HepG2 (cell line): ENCODE data around the gene SLC22A7. TPM values are rescaled to one million over a fixed set of nuclear protein-coding genes. Genes with fewer than 3 reads are reported as not detected.

Experiments
- ATF6 ChIP-seq: sonication (generic); formaldehyde crosslinking; conservative IDR thresholded peaks from 2 replicates; pipeline ENCODE4 v1.4.0; 2020; ENCODE audit warnings: missing genetic modification reagents
- BRF2 ChIP-seq: sonication (generic); formaldehyde crosslinking; IDR thresholded peaks from 2 replicates; pipeline ENCODE4 v1.8.1; 2022; ENCODE audit warnings: mild to moderate bottlenecking, missing genetic modification reagents
- DPF2 ChIP-seq: sonication (generic); formaldehyde crosslinking; IDR thresholded peaks from 2 replicates; pipeline ENCODE4 v1.4.0; 2020; ENCODE audit warnings: mild to moderate bottlenecking, low read depth, missing genetic modification reagents, borderline replicate concordance
- FOXO1 ChIP-seq: sonication (generic); formaldehyde crosslinking; IDR thresholded peaks from 2 replicates; pipeline ENCODE4 v1.4.0; 2020; ENCODE audit warnings: missing genetic modification reagents
- HOXA7 ChIP-seq: sonication (generic); formaldehyde crosslinking; IDR thresholded peaks from 2 replicates; pipeline ENCODE4 v1.8.1; 2022; ENCODE audit warnings: mild to moderate bottlenecking, missing genetic modification reagents, moderate library complexity
- KAT2B ChIP-seq: fragments of 150-350 bp; IDR thresholded peaks from 2 replicates; pipeline ENCODE4 v1.6.1; 2014; ENCODE audit warnings: low read depth, low read length, borderline replicate concordance
- NFIC ChIP-seq: IDR thresholded peaks from 2 replicates; pipeline ENCODE4 v1.6.1; 2012; ENCODE audit warnings: mild to moderate bottlenecking, low read length, inconsistent platforms
- PRPF4 ChIP-seq: fragments of 200-400 bp; formaldehyde crosslinking; IDR thresholded peaks from 2 replicates; pipeline ENCODE4 v1.6.1; 2016; ENCODE audit warnings: low read length, low read depth; ENCODE audit not compliant: poor library complexity, severe bottlenecking
- RBM22 ChIP-seq: fragments of 200-400 bp; formaldehyde crosslinking; optimal IDR thresholded peaks from 2 replicates; pipeline ENCODE3; 2017; ENCODE audit warnings: mild to moderate bottlenecking, low read length, moderate library complexity
- SRSF9 ChIP-seq: fragments of 200-400 bp; formaldehyde crosslinking; IDR thresholded peaks from 2 replicates; pipeline ENCODE4 v1.6.1; 2018; ENCODE audit warnings: borderline replicate concordance, mild to moderate bottlenecking, low read depth, low read length; ENCODE audit not compliant: insufficient read depth, poor library complexity, severe bottlenecking
- SSRP1 ChIP-seq: IDR thresholded peaks from 2 replicates; pipeline ENCODE4 v1.6.1; 2016; ENCODE audit warnings: control low read depth
- TAF15 ChIP-seq: fragments of 200-400 bp; formaldehyde crosslinking; IDR thresholded peaks from one replicate; pipeline ENCODE4 v1.6.1; 2018; ENCODE audit warnings: mild to moderate bottlenecking, low read depth, low read length; ENCODE audit not compliant: poor library complexity, severe bottlenecking
- ZBED4 ChIP-seq: sonication (generic); formaldehyde crosslinking; IDR thresholded peaks from 2 replicates; pipeline ENCODE4 v1.4.0; 2020; ENCODE audit warnings: missing genetic modification reagents, borderline replicate concordance
- ZBTB1 ChIP-seq: sonication (generic); formaldehyde crosslinking; IDR thresholded peaks from 2 replicates; pipeline ENCODE4 v1.4.0; 2020; ENCODE audit warnings: missing genetic modification reagents, borderline replicate concordance
- ZBTB25 ChIP-seq: IDR thresholded peaks from 2 replicates; pipeline ENCODE4 v1.6.1; 2018; ENCODE audit warnings: missing genetic modification reagents
- ZMAT3 ChIP-seq: sonication (generic); formaldehyde crosslinking; conservative IDR thresholded peaks from 2 replicates; pipeline ENCODE4 v1.7.0; 2021; ENCODE audit warnings: missing genetic modification reagents
- ZNF276 ChIP-seq: sonication (generic); formaldehyde crosslinking; IDR thresholded peaks from 2 replicates; pipeline ENCODE4 v1.4.0; 2020; ENCODE audit warnings: mild to moderate bottlenecking, low read depth, missing genetic modification reagents
- ZNF451 ChIP-seq: sonication (generic); formaldehyde crosslinking; IDR thresholded peaks from 2 replicates; pipeline ENCODE4 v1.5.0; 2020; ENCODE audit warnings: mild to moderate bottlenecking, missing genetic modification reagents
- ZNF644 ChIP-seq: IDR thresholded peaks from 2 replicates; pipeline ENCODE4 v1.6.1; 2016; ENCODE audit warnings: low read depth
- ZNF652 ChIP-seq: IDR thresholded peaks from 2 replicates; pipeline ENCODE4 v1.6.1; 2016; ENCODE audit warnings: low read depth, borderline replicate concordance
- polyA plus RNA-seq, 8 experiments: library from polyadenylated mRNA; depleted of rRNA in 3 of 8; stranded (reverse) in 7 of 8; unstranded in 1 of 8; fragments of >200 nt; fragmentation: Illumina TruSeq in 4 of 8; extraction: Trizol in 4 of 8; gene quantifications; 2 replicates each; pipeline versions ENCODE4 v1.2.1 to v1.2.3, GENCODE V29; 2011 to 2016; ENCODE audit warnings: low read depth in 4 of 8, missing spikeins in 1 of 8, mixed read lengths in 1 of 8; ENCODE audit not compliant: insufficient read depth in 1 of 8
- total RNA-seq, 5 experiments: library from RNA; depleted of rRNA; stranded (reverse); fragments of >200 nt; fragmentation: Illumina TruSeq; extraction: Trizol; gene quantifications; 2 replicates each; pipeline ENCODE4 v1.2.3, GENCODE V29; 2016; ENCODE audit warnings: low read depth in 1 of 5

The SLC22A7 gene
- total and polyA plus RNA-seq, 2 of the 13 experiments (the other 11 are each of a cell fraction or from before 2014, with no cell fraction given): 5.3 to 22.6 TPM

GRCh38 chr6:43290905-43291355 lies 7.1 kb upstream of the SLC22A7 start (continued):
- TF ChIP-seq ZBTB25 (no peak), RBM22 (no peak), TAF15 (no peak), HOXA7 (CRISPR knock-in tag) (no peak), FOXO1 (CRISPR knock-in tag) (peak; percentile 96), DPF2 (no peak; the same call in 1 of the 2 replicates), ZNF644 (CRISPR knock-in tag) (peak; percentile 60; the same call in 1 of the 2 replicates), ZBED4 (CRISPR knock-in tag) (peak; percentile 68; the same call in 1 of the 2 replicates), ZNF451 (no peak), ATF6 (CRISPR knock-in tag) (no peak), ZNF276 (CRISPR knock-in tag) (no peak), PRPF4 (no peak), BRF2 (CRISPR knock-in tag) (no peak), ZNF652 (no peak; the same call in 1 of the 2 replicates), NFIC (peak; percentile 86), SSRP1 (CRISPR knock-in tag) (no peak; the same call in 1 of the 2 replicates), SRSF9 (no peak), KAT2B (no peak), ZBTB1 (CRISPR knock-in tag) (no peak), ZMAT3 (no peak)
